Measurements from ENCODE around the gene LGALS3. TPM values are rescaled to one million over a fixed set of nuclear protein-coding genes. Genes with fewer than 3 reads are reported as not detected.

The LGALS3 gene
- total and polyA plus RNA-seq, 7 experiments from 2014 or later: 0.35 to 71.7 (median 11.7) TPM

DNA sequence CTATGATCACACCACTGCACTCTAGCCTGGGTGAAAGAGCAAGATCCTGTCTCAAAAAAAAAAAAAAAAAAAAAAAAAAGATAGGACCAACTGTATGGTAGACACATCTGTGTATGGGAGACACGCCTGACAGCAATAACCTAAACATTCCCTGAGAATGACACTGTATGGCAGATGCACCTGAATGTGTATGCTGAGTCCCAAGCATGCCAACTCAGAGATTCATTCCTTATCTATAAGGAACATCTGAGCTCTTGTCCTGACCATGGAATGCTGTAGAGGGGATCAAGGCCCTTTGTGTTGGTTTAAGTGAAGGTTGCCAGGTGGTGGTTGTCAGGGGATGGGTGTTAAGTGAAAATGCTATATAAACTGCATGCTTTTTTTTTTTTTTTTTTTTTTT lies 19.2 kb upstream of the LGALS3 start:
- Mint-ChIP-seq H3K27me3 (peaks cover 0 to 4% (median 0%) of the 10 kb centered on the region in 5 donors), H3K4me3 (no peak overlapping the region), H3K4me1 (peaks cover 0 to 14% (median 4%) of the 10 kb centered on the region in 7 donors), H3K9me3 (peaks cover 0 to 4% (median 0%) of the 10 kb centered on the region in 11 donors), H3K27ac (no peak overlapping the region), H3K36me3 (peaks cover 0 to 5% (median 0%) of the 10 kb centered on the region in 5 donors)
- ChIA-PET CTCF (no interaction called here), POLR2A (no interaction called here)
- no peak for ATAC-seq
- intact Hi-C loops (cut with micrococcal nuclease): no loop called here
- Histone ChIP-seq H3K36me3 (ENCODE audit: control insufficient read depth in 2 of 3, insufficient read depth in 3 of 3, low read length in 3 of 3) (no peaks in the 10 kb centered on the region), H3K27ac (ENCODE audit: low read depth, low read length) (no peak overlapping the region), H3K27me3 (ENCODE audit: control insufficient read depth in 2 of 2, insufficient read depth in 2 of 2, low read length in 2 of 2) (no peaks in the 10 kb centered on the region), H3K9me3 (ENCODE audit: control insufficient read depth in 2 of 3, low read length in 3 of 3) (no peaks in the 10 kb centered on the region), H3K4me3 (ENCODE audit: low read length) (no peak overlapping the region), H3K4me1 (ENCODE audit: control insufficient read depth in 2 of 2, insufficient read depth in 2 of 2, low read length in 2 of 2) (no peaks in the 10 kb centered on the region)
- no peak for DNase-seq

DNA sequence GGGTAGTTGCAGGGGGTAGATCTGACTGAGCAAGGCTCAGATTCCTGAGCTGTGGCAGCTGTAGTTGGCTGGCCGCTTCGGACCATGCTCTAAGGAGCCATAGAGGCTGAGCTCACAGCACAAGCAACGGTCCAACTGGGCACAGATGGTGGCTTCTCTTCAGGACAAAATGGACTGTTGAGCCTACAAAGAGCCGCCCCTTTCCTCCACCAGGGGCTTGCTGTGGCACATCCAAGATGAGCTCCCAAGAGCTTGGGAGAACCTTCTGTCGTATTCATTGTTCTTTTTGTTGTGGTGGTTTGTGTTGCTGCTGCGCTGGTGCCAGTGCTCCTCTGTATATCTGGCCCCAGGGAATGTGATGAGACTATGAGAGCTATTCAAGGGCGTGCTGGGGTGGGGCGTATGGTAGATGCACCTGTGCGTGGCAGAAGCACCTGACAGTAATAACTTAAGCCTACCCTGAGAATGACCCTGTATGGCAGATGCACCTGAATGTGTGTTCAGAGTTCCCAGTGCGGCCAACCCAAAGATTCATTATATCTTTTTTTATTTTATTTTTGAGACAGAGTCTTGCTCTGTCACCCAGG lies 17.8 kb upstream of the LGALS3 start:
- no peak for DNase-seq
- Histone ChIP-seq H3K9me3 (ENCODE audit: control insufficient read depth in 2 of 3, low read length in 3 of 3) (no peaks in the 10 kb centered on the region), H3K36me3 (ENCODE audit: control insufficient read depth in 2 of 3, insufficient read depth in 3 of 3, low read length in 3 of 3) (no peaks in the 10 kb centered on the region), H3K27ac (ENCODE audit: low read depth, low read length) (no peak overlapping the region), H3K4me1 (ENCODE audit: control insufficient read depth in 2 of 2, insufficient read depth in 2 of 2, low read length in 2 of 2) (no peaks in the 10 kb centered on the region), H3K4me3 (ENCODE audit: low read length) (no peak overlapping the region), H3K27me3 (ENCODE audit: control insufficient read depth in 2 of 2, insufficient read depth in 2 of 2, low read length in 2 of 2) (no peaks in the 10 kb centered on the region)
- peaks cover 0 to 2% (median 0%) of the 10 kb centered on the region in 5 donors for H3K36me3 Mint-ChIP-seq
- ATAC-seq: no peak
- POLR2A ChIA-PET: no interaction called here
- no peak overlapping the region for H3K4me3 Mint-ChIP-seq
- H3K4me1 Mint-ChIP-seq: peaks cover 0 to 14% (median 4%) of the 10 kb centered on the region in 7 donors
- intact Hi-C loops (cut with micrococcal nuclease): no loop called here
- no peaks in the 10 kb centered on the region for H3K9me3 Mint-ChIP-seq
- no peak overlapping the region for H3K27ac Mint-ChIP-seq
- peaks cover 0 to 4% (median 0%) of the 10 kb centered on the region in 5 donors for H3K27me3 Mint-ChIP-seq
- CTCF ChIA-PET: no interaction called here

DNA sequence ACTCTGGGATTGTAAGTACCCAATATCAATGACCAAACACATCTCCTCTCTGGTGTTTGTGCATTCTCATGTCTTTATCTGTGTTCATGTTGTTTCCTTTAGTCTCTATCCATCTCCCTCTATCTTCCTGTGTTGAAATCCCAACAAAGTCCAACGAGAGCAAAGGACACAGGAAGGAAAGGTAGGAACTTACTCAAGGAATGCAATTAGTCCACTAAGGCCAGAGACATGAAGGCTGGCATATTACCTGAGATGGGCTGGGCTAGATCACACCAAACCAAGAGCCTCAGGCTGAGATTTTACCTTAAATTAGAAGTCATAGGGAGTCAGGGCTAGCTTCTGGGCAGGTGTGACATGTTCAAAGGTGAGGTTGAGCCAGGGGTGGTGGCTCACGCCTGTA lies 14.3 kb upstream of the LGALS3 start:
- H3K4me3 ChIP-seq (ENCODE audit: low read length): no peak overlapping the region
- intact Hi-C loops (cut with micrococcal nuclease): no loop called here
- ATAC-seq (no peak), DNase-seq (no peak)
- Mint-ChIP-seq H3K9me3 (no peaks in the 10 kb centered on the region), H3K36me3 (peaks cover 0 to 2% (median 0%) of the 10 kb centered on the region in 5 donors), H3K27ac (no peak overlapping the region), H3K27me3 (peaks cover 0 to 11% (median 0%) of the 10 kb centered on the region in 5 donors), H3K4me3 (no peak overlapping the region), H3K4me1 (peaks cover 0 to 4% (median 0%) of the 10 kb centered on the region in 7 donors)
- H3K4me1 ChIP-seq (ENCODE audit: control insufficient read depth in 2 of 2, insufficient read depth in 2 of 2, low read length in 2 of 2): no peaks in the 10 kb centered on the region
- ChIA-PET CTCF (no interaction called here), POLR2A (no interaction called here)
- no peaks in the 10 kb centered on the region for H3K27me3 ChIP-seq (ENCODE audit: control insufficient read depth in 2 of 2, insufficient read depth in 2 of 2, low read length in 2 of 2)
- no peak overlapping the region for H3K27ac ChIP-seq (ENCODE audit: low read depth, low read length)
- no peaks in the 10 kb centered on the region for H3K9me3 ChIP-seq (ENCODE audit: control insufficient read depth in 2 of 3, low read length in 3 of 3)
- no peaks in the 10 kb centered on the region for H3K36me3 ChIP-seq (ENCODE audit: control insufficient read depth in 2 of 3, insufficient read depth in 3 of 3, low read length in 3 of 3)

DNA sequence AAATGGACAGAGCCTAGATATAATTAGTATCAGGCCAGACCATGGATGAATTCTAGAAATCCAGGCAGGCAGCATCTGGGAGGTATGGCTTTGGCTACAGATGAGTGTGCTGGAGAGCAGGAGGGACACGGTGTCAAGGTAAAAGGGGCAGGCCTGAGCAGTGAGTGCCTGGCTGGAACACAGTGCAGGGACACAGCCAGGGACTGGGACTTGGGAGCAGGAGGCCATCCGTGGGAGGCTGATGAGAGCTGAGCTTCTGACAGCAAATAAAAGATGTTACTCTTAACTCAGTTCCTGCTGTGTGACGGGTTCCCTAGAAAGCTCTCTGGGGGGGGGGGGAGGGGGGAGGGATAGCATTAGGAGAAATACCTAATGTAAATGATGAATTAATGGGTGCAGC lies 13.6 kb upstream of the LGALS3 start:
- POLR2A ChIA-PET: no interaction called here
- Mint-ChIP-seq H3K9me3 (peaks cover 0 to 2% (median 0%) of the 10 kb centered on the region in 11 donors), H3K27me3 (peaks cover 0 to 18% (median 0%) of the 10 kb centered on the region in 5 donors), H3K4me3 (peak overlapping the region in 1 of 10 donors; percentile 21), H3K27ac (no peak overlapping the region), H3K36me3 (peaks cover 0 to 2% (median 0%) of the 10 kb centered on the region in 5 donors), H3K4me1 (peaks cover 0 to 6% (median 0%) of the 10 kb centered on the region in 7 donors)
- Histone ChIP-seq H3K9me3 (ENCODE audit: control insufficient read depth in 2 of 3, low read length in 3 of 3) (no peaks in the 10 kb centered on the region), H3K4me1 (ENCODE audit: control insufficient read depth in 2 of 2, insufficient read depth in 2 of 2, low read length in 2 of 2) (no peaks in the 10 kb centered on the region), H3K27ac (ENCODE audit: low read depth, low read length) (no peak overlapping the region), H3K27me3 (ENCODE audit: control insufficient read depth in 2 of 2, insufficient read depth in 2 of 2, low read length in 2 of 2) (no peaks in the 10 kb centered on the region), H3K4me3 (ENCODE audit: low read length) (no peak overlapping the region), H3K36me3 (ENCODE audit: control insufficient read depth in 2 of 3, insufficient read depth in 3 of 3, low read length in 3 of 3) (no peaks in the 10 kb centered on the region)
- no peak for DNase-seq
- CTCF ChIA-PET: no interaction called here
- intact Hi-C loops (cut with micrococcal nuclease): no loop called here
- no peak for ATAC-seq

DNA sequence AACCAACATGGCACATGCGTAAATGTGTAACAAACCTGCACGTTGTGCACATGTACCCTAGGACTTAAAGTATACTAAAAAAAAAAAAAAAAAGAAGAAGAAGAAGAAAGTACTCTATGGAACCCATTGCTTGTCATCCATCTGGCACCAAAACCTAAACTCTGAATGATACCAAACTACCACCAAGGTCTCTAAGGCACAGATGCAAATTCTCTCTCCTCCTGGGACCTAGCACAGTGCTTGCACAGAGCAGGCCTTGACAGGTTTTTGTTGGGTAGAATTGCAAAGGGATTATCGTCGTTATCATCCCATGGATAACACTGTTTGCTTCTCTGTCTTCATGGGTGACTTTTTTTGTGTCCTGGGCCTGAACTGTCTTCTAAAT lies 13.2 kb upstream of the LGALS3 start:
- ChIA-PET CTCF (no interaction called here), POLR2A (no interaction called here)
- H3K4me3 Mint-ChIP-seq: no peak overlapping the region
- Histone ChIP-seq H3K4me1 (ENCODE audit: control insufficient read depth in 2 of 2, insufficient read depth in 2 of 2, low read length in 2 of 2) (no peaks in the 10 kb centered on the region), H3K27me3 (ENCODE audit: control insufficient read depth in 2 of 2, insufficient read depth in 2 of 2, low read length in 2 of 2) (no peaks in the 10 kb centered on the region), H3K9me3 (ENCODE audit: control insufficient read depth in 2 of 3, low read length in 3 of 3) (no peaks in the 10 kb centered on the region), H3K36me3 (ENCODE audit: control insufficient read depth in 2 of 3, insufficient read depth in 3 of 3, low read length in 3 of 3) (no peaks in the 10 kb centered on the region), H3K4me3 (ENCODE audit: low read length) (no peak overlapping the region), H3K27ac (ENCODE audit: low read depth, low read length) (no peak overlapping the region)
- H3K9me3 Mint-ChIP-seq: peaks cover 0 to 2% (median 0%) of the 10 kb centered on the region in 11 donors
- intact Hi-C loops (cut with micrococcal nuclease): no loop called here
- no peak overlapping the region for H3K27ac Mint-ChIP-seq
- peaks cover 0 to 8% (median 0%) of the 10 kb centered on the region in 7 donors for H3K4me1 Mint-ChIP-seq
- DNase-seq: no peak
- H3K36me3 Mint-ChIP-seq: peaks cover 0 to 2% (median 0%) of the 10 kb centered on the region in 5 donors
- peaks cover 0 to 21% (median 0%) of the 10 kb centered on the region in 5 donors for H3K27me3 Mint-ChIP-seq
- no peak for ATAC-seq

DNA sequence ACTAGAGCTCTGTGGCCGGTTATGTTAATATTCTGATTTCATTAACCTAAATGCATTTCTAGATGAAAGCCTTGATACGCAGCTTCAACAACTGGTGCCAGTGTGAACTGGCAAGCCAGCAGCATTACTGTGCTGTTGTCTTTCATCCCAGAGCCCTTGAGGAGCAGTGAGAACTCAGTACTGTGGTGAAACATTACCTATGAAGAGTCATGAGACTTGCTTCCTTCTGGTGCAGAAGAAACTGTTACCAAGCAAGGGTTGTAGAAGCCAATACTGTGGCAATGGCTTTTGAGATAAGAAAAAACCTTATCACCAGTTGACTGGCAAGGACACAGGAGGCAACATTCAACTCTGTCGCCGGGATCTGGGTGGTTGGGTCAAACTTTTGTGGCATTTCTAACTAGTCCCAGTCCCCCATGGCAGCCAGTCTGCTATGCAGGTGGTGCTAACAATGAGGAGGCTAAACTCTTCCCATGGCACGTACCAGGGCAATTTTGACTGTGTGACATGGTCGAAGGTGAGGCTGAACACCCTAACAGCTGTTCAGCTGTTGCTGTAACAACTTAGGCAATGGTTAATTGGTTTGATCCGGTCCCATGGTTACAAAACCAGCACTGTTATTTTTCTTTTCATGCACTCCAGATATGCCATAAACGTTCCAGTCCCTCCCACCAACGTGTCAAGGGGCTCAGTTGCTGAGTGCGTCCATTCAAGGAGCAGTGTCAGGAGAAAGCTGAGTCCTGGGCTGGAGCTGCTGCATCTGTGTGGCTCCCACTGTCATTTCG lies 12.6 kb upstream of the LGALS3 start:
- Histone ChIP-seq H3K4me3 (ENCODE audit: low read length) (no peak overlapping the region), H3K36me3 (ENCODE audit: control insufficient read depth in 2 of 3, insufficient read depth in 3 of 3, low read length in 3 of 3) (no peaks in the 10 kb centered on the region), H3K27me3 (ENCODE audit: control insufficient read depth in 2 of 2, insufficient read depth in 2 of 2, low read length in 2 of 2) (no peaks in the 10 kb centered on the region), H3K9me3 (ENCODE audit: control insufficient read depth in 2 of 3, low read length in 3 of 3) (no peaks in the 10 kb centered on the region), H3K27ac (ENCODE audit: low read depth, low read length) (no peak overlapping the region), H3K4me1 (ENCODE audit: control insufficient read depth in 2 of 2, insufficient read depth in 2 of 2, low read length in 2 of 2) (no peaks in the 10 kb centered on the region)
- peaks cover 0 to 2% (median 0%) of the 10 kb centered on the region in 11 donors for H3K9me3 Mint-ChIP-seq
- no peak overlapping the region for H3K27ac Mint-ChIP-seq
- DNase-seq (no peak), ATAC-seq (no peak)
- H3K36me3 Mint-ChIP-seq: no peaks in the 10 kb centered on the region
- POLR2A ChIA-PET: no interaction called here
- H3K4me3 Mint-ChIP-seq: no peak overlapping the region
- intact Hi-C loops (cut with micrococcal nuclease): no loop called here
- H3K27me3 Mint-ChIP-seq: peaks cover 0 to 24% (median 0%) of the 10 kb centered on the region in 5 donors
- CTCF ChIA-PET: no interaction called here
- H3K4me1 Mint-ChIP-seq: peaks cover 0 to 12% (median 0%) of the 10 kb centered on the region in 7 donors
